NB4 (cell line): ENCODE measurements around the gene RXRB.

Experiments used
- DNase-seq: peaks from one replicate; pipeline ENCODE4 v3.0.0; 2010; ENCODE audit warnings: low read depth
- H3K4me3 ChIP-seq: one replicate; pipeline ENCODE4 v1.5.1; 2011; ENCODE audit warnings: mild to moderate bottlenecking, low read depth, low read length, moderate library complexity
- CTCF ChIP-seq: IDR thresholded peaks from one replicate; pipeline ENCODE4 v1.5.1; 2012; ENCODE audit warnings: low read depth, low read length
- MAX ChIP-seq: IDR thresholded peaks from 2 replicates; pipeline ENCODE4 v1.6.1; 2011; ENCODE audit warnings: low read depth, low read length
- MYC ChIP-seq: IDR thresholded peaks from 2 replicates; pipeline ENCODE4 v1.6.1; 2011; ENCODE audit warnings: low read depth, low read length
- POLR2A ChIP-seq: IDR thresholded peaks from 2 replicates; pipeline ENCODE4 v1.6.1; 2011; ENCODE audit warnings: mild to moderate bottlenecking; ENCODE audit not compliant: insufficient read length; ENCODE audit errors: extremely low read depth

The RXRB gene

DNA sequence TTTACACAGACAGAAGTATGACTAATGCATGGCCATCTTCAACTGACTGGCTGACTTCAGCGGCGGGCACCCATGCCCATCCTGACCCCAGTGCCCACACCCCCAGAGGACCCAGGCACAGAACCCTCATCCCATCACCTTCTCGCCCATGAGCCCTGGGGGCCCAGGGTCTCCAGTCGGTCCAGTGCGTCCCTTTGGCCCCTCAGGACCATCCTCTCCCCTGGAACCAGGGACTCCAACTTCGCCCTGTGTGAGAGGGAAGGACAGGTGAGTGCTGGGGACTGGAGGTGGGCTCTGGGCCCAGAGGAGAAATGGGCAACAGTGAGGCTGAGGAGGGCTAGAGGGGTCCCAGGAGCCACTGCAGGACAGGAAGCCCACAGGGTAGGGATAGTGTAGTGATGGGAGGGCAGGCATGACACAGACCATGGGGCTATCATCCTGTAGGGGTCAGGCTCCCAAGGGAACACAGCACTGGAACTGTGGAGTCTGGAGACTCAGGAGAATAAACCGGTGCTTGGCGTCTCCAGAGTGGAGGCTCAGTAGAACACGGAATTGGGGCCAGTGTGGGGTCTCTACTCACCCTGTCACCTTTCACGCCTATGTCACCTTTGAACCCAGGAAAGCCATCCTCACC, 24.9 kb downstream of the RXRB start:
- TF ChIP-seq POLR2A (no peak), CTCF (no peak), MAX (no peak), MYC (no peak)
- DNase-seq: no peak
- H3K4me3 ChIP-seq: no peak overlapping the region

- DNase-seq: no peak
- no peak overlapping the region for H3K4me3 ChIP-seq
- TF ChIP-seq POLR2A: no peak
- no peak for TF ChIP-seq MYC
- TF ChIP-seq CTCF: no peak
- no peak for TF ChIP-seq MAX
These were observed 25.7 kb downstream of the RXRB start for GRCh38 chr6:33174784-33175183.

- no peak overlapping the region for H3K4me3 ChIP-seq
- TF ChIP-seq POLR2A (no peak), MAX (no peak)
- no peak for DNase-seq
These were observed 26.8 kb downstream of the RXRB start for GRCh38 chr6:33173535-33174180.

DNA sequence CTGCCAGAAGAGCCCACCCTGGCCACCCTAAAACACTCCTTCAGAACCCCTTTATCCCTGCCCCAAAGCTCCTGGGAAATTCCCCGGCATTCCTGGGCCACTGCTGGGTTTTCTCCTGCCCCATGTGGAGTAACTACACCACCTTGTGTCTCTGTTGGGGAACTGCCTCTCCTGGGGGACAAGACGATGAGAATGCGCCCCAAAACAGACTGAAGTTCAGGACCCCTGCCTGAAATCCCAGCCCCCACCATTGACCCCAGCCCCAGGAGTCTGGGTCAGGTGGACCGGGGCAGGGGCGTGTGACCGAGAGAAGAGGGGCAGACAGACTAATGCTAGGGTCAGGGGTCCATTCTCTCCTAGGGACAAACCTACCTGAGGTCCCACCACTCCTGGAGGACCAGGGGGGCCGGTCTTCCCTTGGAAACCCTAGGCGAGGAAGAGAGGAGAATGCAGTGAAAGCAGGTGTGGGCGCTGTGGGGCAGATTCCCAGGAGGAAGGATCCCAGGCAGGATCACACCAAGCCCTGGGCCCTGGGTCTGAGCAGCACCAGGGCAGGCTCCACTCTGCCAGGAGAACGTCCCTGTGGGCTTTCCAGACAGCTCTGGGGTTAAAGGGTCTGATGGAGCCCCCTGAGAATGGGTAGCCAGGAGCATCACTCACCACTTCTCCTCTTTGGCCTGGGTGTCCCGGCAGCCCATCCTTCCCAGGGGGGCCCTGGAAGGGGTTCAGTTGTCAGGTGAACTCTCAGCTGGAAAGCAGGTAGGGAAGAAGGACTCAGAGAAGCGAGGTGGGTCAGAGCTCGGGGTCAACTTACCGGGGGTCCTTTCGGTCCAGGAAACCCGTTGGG, 27.6 kb downstream of the RXRB start:
- H3K4me3 ChIP-seq: no peak overlapping the region
- DNase-seq: peak; percentile 29
- TF ChIP-seq CTCF (peak; percentile 68), MYC (no peak), MAX (no peak), POLR2A (no peak)

- DNase-seq: no peak
- no peak overlapping the region for H3K4me3 ChIP-seq
- TF ChIP-seq MAX (no peak), CTCF (no peak), POLR2A (no peak), MYC (no peak)
These were observed 28.4 kb downstream of the RXRB start for GRCh38 chr6:33171880-33172687.
